Breast epithelium (tissue), 4 donors: ENCODE measurements around the gene USP12. TPM values are rescaled to one million over a fixed set of nuclear protein-coding genes. Genes with fewer than 3 reads are reported as not detected.

Source experiments
- DNase-seq, 2 donors: peaks; one replicate each; pipeline ENCODE4 v3.0.0-alpha.2; 2019; ENCODE audit warnings: low spot score in 2 of 2
- H3K27ac ChIP-seq, 2 donors: fragments of 200-600 bp; sonication (generic) in 1 of 2; one replicate each; pipeline ENCODE4 v1.5.1; 2016 to 2019; ENCODE audit warnings: mild to moderate bottlenecking in 1 of 2
- H3K27me3 ChIP-seq, 2 donors: fragments of 200-600 bp; sonication (generic) in 1 of 2; one replicate each; pipeline versions ENCODE4 v1.5.1 to v1.6.0; 2017 to 2019; ENCODE audit warnings: control low read depth in 1 of 2, mild to moderate bottlenecking in 1 of 2
- H3K36me3 ChIP-seq: fragments of 200-600 bp; one replicate; pipeline ENCODE4 v1.5.1; 2019
- H3K4me1 ChIP-seq, 2 donors: fragments of 200-600 bp; sonication (generic); one replicate each; pipeline ENCODE4 v1.5.1; 2016 to 2019; ENCODE audit warnings: control low read depth in 1 of 2
- H3K4me3 ChIP-seq, 3 donors: fragments of 200-600 bp; sonication (generic); 1 replicate in 2 of 3; 2 replicates in 1 of 3; pipeline ENCODE4 v1.5.1; 2016 to 2019; ENCODE audit warnings: mild to moderate bottlenecking in 3 of 3, moderate library complexity in 2 of 3
- H3K9me3 ChIP-seq, 2 donors: fragments of 200-600 bp; sonication (generic) in 1 of 2; one replicate each; pipeline ENCODE4 v1.5.1; 2016 to 2019; ENCODE audit warnings: control low read depth in 1 of 2
- POLR2A ChIP-seq: fragments of 450-650 bp; IDR thresholded peaks from one replicate; pipeline ENCODE4 v1.6.1; 2016; ENCODE audit warnings: antibody characterized with exemption, mild to moderate bottlenecking, moderate library complexity
- POLR2AphosphoS5 ChIP-seq, 3 donors: sonication (generic); formaldehyde crosslinking; IDR thresholded peaks; one replicate each; pipeline ENCODE4 v1.6.1; 2017; ENCODE audit warnings: antibody characterized with exemption in 3 of 3
- intact Hi-C: fragments of 100-400 bp; cut with DNase I; formaldehyde crosslinking; loops from one replicate; pipeline ENCODE4 v1.15.1; 2023; ENCODE audit warnings: low total_unique reads
- total RNA-seq, 3 donors: library from RNA; depleted of rRNA; stranded (reverse); fragments of >200 nt; gene quantifications; one replicate each; pipeline ENCODE4 v1.1.0, GENCODE V29; 2016
- TF ChIP-seq, protein P1 (sequence below), 3 donors: fragments of 450-650 bp; IDR thresholded peaks; one replicate each; pipeline ENCODE4 v1.5.1; 2016 to 2017; ENCODE audit warnings: antibody characterized with exemption in 3 of 3, mild to moderate bottlenecking in 3 of 3, moderate library complexity in 3 of 3

The USP12 gene
- total RNA-seq, 3 donors from 2014 or later: 21.0 to 33.4 (median 21.0) TPM

DNA sequence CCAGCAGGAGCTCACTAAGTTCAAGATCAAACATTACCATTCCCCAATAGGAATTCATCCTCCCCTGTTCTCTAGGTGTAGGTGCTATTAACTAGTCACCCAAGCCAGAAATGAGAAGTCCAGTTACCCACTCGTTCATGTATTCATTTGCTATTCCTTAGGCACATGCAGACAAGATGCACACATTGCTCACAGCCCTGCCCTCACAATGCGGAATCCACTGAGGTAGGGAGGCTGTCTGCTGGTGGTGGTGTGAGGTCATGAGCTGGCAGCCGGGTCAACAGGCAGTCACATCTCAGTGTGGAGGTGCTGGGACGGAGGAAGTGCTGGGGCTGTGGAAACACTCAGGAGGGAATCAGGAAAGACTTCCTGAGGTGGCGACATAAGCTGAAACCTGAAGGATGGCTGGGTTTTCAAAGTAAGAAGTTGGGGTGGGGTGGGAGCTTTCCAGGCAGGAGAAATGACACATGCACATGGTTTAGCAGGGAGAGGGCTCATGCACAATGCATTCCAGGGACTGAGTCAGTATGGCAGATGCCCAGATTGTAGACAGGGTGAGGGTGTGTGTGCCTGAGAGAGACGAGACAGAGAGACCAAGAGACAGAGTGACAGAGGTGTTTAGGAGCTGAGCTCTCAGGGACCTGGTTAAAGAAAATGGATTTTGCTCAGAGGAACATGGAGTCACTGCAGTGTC, 117.6 kb downstream of the USP12 start:
- no peak for DNase-seq
- Histone ChIP-seq H3K4me1 (no peaks in the 10 kb centered on the region), H3K36me3 (no peaks in the 10 kb centered on the region), H3K27me3 (no peaks in the 10 kb centered on the region), H3K9me3 (no peaks in the 10 kb centered on the region), H3K4me3 (no peak overlapping the region), H3K27ac (no peak overlapping the region)
- intact Hi-C loops: no loop called here
- TF ChIP-seq, protein P1, sequence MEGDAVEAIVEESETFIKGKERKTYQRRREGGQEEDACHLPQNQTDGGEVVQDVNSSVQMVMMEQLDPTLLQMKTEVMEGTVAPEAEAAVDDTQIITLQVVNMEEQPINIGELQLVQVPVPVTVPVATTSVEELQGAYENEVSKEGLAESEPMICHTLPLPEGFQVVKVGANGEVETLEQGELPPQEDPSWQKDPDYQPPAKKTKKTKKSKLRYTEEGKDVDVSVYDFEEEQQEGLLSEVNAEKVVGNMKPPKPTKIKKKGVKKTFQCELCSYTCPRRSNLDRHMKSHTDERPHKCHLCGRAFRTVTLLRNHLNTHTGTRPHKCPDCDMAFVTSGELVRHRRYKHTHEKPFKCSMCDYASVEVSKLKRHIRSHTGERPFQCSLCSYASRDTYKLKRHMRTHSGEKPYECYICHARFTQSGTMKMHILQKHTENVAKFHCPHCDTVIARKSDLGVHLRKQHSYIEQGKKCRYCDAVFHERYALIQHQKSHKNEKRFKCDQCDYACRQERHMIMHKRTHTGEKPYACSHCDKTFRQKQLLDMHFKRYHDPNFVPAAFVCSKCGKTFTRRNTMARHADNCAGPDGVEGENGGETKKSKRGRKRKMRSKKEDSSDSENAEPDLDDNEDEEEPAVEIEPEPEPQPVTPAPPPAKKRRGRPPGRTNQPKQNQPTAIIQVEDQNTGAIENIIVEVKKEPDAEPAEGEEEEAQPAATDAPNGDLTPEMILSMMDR (IDR thresholded peaks at IDR 0.05): no peak
- TF ChIP-seq POLR2AphosphoS5 (IDR thresholded peaks at IDR 0.05): no peak
- no peak for TF ChIP-seq POLR2A

DNA sequence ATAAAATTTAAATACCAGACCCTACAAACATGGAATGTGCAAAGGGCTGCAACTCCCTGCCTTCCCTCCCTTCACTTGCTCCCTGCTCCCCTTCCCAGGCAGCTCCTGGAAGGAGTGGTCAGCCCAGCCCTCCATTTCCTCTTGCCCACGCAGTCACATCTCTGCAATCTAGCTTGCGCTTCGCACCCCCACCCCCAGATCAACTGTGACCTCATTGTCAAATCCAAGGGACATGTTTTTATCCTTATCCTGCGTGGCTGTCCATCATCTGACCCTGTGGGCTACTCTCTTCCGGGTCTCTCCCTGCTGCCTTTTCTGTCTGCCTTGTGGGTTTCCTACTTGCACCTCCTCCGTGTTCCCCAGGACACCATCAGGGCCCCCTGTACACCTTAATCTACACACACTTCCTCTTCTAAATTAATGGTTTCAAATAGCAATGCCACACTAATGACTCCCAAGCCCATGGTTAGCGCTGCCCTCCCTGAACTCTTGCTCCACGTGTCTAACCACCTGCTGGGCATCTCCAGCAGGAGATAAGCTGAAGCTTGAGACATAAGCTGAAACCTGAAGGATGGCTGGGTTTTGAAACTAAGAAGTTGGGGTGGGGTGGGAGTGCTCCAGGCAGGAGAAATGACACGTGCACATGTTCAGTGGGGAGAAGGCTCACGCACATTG, 118.3 kb downstream of the USP12 start:
- intact Hi-C loops: no loop called here

DNA sequence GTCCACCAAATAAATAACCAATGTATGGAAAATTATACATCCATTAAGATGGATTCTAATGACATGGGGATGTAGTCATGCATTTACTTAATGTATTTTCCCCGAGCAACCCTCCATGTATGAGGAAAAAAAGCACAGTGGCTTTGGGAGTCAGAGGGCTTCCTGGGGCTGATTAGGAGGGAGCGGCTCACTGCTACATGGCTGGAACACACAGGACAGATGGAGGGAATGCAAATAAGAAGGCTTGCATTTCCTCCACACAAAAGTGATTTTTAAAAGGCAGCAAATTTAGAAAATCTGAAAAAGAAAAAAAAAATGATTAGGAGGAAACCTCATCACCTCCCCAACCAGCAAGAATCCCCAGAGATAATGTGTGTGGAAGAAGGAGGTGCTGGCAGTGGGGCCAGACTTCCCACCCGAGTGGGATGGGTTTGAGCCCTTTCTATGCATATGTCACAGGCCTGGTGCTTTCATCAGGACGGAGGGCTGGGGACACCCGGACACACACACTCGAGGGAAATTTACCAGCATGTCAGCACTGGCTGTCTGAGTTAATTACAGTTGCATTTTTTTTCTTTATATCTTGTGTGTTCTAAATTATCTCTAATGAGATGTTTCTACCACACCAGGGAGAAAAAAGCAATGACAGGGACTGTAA, 118.9 kb downstream of the USP12 start:
- Histone ChIP-seq H3K9me3 (no peaks in the 10 kb centered on the region), H3K4me1 (no peaks in the 10 kb centered on the region), H3K36me3 (no peaks in the 10 kb centered on the region), H3K27me3 (no peaks in the 10 kb centered on the region), H3K27ac (no peak overlapping the region), H3K4me3 (no peak overlapping the region)
- TF ChIP-seq POLR2A (no peak), POLR2AphosphoS5 (IDR thresholded peaks at IDR 0.05) (no peak)
- TF ChIP-seq, protein P1 (IDR thresholded peaks at IDR 0.05): no peak
- DNase-seq: no peak
- intact Hi-C loops: no loop called here

More for the DNA sequence above, 118.3 kb downstream of the USP12 start:
- no peaks in the 10 kb centered on the region for H3K9me3 ChIP-seq
- no peaks in the 10 kb centered on the region for H3K4me1 ChIP-seq
- H3K27me3 ChIP-seq: no peaks in the 10 kb centered on the region
- no peak overlapping the region for H3K4me3 ChIP-seq
- H3K27ac ChIP-seq: no peak overlapping the region
- TF ChIP-seq POLR2AphosphoS5 (IDR thresholded peaks at IDR 0.05) (no peak), POLR2A (no peak)
- TF ChIP-seq, protein P1 (IDR thresholded peaks at IDR 0.05): no peak
- no peak for DNase-seq
- no peaks in the 10 kb centered on the region for H3K36me3 ChIP-seq

GRCh38 chr13:27047081-27047480, 124.5 kb downstream of the USP12 start:
- intact Hi-C loops: no loop called here
- no peaks in the 10 kb centered on the region for H3K27me3 ChIP-seq
- TF ChIP-seq, protein P1 (IDR thresholded peaks at IDR 0.05): no peak
- TF ChIP-seq POLR2AphosphoS5 (IDR thresholded peaks at IDR 0.05) (no peak), POLR2A (no peak)
- no peaks in the 10 kb centered on the region for H3K36me3 ChIP-seq
- no peak overlapping the region for H3K4me3 ChIP-seq
- DNase-seq: no peak
- no peaks in the 10 kb centered on the region for H3K9me3 ChIP-seq
- H3K27ac ChIP-seq: no peak overlapping the region
- no peaks in the 10 kb centered on the region for H3K4me1 ChIP-seq
